Choroid plexus epithelial cell (primary cell): ENCODE results near the gene FKBP6.
"Not testable (repeated sequence)": the region's sequence is repeated elsewhere in the genome, so short reads cannot be mapped to it uniquely, and the experiment has no call there.

Experiments
- DNase-seq: peaks from one replicate; pipeline ENCODE4 v3.0.0-alpha.2; 2010; ENCODE audit warnings: low read depth
- H3K4me3 ChIP-seq: 2 replicates; pipeline ENCODE4 v1.5.1; 2011; ENCODE audit warnings: low read depth, mild to moderate bottlenecking, control low read depth, low read length, moderate library complexity
- CTCF ChIP-seq: conservative IDR thresholded peaks from 2 replicates; pipeline ENCODE4 v1.5.1; 2011; ENCODE audit warnings: low read depth, mild to moderate bottlenecking, control low read depth, inconsistent platforms, low read length, moderate library complexity

FKBP6 gene

GRCh38 chr7:73397521-73398281 is 69.7 kb downstream of the FKBP6 start:
- no peak for TF ChIP-seq CTCF
- no peak overlapping the region for H3K4me3 ChIP-seq
- no peak for DNase-seq

DNA sequence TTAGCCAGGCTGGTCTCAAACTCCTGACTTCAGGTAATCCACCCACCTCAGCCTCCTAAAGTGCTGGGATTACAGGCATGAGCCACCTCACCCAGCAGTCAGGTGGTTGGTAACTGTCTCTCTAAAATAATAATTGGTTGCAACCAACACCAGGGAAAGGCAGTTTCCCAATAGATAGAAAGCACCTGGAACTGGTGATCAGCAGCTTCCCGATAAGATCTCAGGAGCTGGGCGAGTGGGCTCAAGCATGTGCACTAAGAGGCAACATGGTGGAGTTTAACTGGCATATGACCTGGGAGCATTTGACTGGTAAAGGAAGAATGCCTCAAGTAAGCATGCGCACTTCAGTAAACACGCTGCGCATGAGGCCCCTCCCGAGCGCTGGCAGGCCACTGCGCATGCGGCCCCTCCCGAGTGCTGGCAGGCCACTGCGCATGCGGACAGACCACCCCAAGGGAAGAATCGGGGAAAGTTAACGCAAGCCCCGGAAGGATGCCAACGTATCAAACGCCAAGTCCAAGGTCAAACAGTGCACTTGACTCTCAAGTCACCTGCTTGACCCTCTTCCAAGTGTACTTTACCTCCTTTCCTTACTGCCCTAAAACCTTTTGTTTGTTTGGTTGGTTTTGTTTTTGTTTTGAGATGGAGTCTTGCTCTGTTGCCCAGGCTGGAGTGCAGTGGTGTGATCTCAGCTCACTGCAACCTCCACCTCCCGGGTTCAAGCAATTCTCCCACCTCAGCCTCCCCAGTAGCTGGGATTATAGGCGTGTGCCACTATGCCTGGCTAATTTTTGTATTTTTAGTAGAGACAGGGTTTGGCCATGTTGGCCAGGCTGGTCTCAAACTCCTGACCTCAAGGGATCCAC is 71.5 kb downstream of the FKBP6 start:
- H3K4me3 ChIP-seq: peak overlapping the region; percentile 50

GRCh38 chr7:73404860-73405259 is 76.9 kb downstream of the FKBP6 start:
- H3K4me3 ChIP-seq, DNase-seq: not testable (repeated sequence)

More for the DNA sequence above, 71.5 kb downstream of the FKBP6 start:
- peak; percentile 88 for DNase-seq
